NCI-H1048 (cell line): Measurements from ENCODE around the gene TMEM219.
"Not testable (repeated sequence)": the region's sequence is repeated elsewhere in the genome, so short reads cannot be mapped to it uniquely, and the experiment has no call there.

ENCODE experiments used
- DNase-seq: peaks from one replicate; lab custom pipeline; 2025; lab: John Stamatoyannopoulos, UW

The TMEM219 gene

DNA sequence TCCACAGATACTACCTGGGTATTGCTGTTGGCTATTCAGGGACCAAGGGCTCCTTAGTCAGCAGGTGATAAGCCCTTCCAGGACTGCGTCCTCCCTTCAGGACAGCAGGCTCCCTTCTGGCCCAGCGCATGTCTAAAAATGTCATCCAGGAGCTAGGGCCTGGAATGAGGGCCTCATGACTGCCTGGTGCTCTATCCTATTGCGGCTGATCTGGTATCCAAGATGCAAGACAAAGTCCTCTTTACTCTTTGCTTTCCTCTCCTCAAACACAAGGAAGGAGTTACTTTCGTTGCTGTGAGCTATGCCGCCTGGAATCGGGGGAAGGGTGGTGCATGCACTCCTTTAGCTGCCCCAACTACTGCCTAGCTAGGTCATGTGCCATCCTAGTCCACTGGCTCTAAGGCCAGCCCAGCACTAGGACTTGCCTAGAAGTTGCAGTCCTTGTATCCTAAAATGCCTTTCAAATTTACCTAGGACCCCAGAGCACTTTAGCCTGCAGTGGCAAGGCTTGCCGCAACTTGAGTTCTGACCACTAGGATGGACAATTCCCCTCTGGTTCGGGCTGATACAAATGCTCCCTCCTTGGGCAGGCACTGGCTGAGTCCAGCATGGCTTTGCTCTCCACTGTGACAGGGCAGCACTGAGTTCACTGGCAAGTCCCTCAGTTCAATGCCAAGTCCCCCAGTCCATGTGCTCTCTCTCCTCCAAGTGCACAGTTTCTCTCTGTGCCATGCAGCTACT lies 10.1 kb upstream of the TMEM219 start:
- no peak for DNase-seq

DNA sequence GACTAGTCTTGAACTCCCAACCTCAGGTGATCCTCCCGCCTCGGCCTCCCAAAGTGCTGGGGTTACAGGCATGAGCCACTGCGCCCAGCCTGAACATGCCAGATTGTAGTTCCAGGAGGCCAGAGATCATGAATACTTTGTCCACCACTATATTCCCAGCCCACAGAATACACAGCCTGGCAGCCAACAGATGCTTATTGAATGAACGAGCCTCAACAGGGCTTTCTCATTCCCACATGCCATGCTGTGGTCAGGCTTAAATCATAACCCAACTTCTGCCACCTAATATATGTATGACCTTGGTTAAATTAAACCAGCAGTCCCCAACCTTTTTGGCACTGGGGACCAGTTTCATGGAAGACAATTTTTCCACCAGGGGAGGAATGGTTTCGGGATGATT lies 3.1 kb upstream of the TMEM219 start:
- no peak for DNase-seq

DNA sequence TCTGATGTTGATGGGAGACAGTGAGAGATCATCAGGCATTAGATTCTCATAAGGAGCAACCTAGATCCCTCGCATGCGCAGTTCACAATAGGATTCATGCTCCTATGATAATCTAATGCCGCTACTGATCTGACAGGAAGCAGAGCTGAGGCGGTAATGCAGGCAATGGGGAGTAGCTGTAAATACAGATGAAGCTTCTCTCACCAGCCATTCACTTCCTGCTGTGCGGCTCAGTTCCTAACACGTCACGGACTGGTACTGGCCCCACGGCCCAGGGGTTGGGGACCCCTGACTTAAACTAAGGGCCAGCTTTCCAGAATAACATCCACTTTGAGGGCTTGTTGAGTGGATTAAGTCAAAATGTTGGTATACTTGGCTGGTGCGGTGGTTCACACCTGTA lies 2.6 kb upstream of the TMEM219 start:
- no peak for DNase-seq

DNA sequence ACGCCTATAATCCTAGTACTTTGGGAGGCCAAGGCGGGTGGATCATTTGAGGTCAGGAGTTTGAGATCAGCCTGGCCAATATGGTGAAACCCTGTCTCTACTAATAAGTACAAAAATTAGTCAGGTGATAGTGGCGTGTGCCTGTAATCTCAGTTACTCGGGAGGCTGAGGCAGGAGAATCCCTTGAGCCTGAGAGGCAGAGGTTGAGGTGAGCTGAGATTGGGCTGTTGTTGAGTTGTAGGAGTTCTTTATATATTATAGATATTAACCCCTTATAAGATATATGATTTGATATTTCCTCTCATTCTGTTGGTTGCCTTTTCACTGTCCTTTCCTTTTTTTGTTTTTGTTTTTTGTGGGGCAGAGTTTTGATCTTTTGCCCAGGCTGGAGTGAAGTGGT lies 2.1 kb upstream of the TMEM219 start:
- DNase-seq: not testable (repeated sequence)

DNA sequence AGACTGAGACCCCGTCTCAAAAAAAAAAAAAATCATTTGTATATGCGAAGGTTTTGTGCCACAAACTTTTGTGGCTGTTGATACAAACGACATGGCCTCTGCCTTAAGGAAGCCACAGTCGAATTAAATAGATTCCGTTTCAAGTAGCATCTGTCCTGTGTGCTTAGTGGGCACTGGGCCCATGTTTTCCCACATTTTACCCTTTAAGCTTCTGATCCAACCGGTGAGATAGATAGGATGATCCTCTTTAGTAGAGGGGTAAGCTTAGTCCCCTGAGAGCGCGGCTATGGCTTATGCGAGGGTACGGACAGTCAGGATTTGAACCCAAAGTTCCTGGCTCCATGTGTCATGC lies 776 bp upstream of the TMEM219 start:
- DNase-seq: no peak

DNA sequence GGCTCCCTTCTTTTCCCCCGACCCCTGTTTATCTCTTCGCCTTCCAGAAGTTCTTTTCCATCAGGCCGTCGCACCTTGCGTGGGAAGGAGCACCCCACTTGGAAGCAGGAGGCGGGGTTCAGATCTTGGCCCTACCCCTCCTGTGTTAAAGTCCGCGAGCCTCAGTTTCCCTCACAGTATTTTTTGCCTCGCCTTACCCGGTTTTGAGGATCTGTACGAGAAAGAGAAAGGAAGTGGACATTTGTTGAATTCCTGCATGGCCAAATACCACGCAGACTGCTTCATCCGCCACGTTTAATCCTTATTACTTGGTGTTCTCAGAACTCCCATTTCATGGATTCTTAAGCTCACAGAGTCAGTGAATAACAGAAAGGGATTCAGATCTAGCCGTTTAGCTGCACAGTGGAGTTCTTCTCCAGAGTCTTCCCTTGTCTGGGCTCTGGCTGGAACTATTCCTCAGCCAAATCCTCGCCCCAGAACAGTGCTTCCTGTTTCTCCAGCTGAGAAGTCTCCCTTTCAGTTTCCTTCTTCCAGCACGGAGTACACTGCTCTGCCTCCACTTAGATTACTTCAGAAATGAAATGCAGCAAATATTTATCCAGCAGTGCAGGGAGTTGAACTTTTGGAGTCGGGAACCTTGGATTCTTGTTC lies 590 bp downstream of the TMEM219 start:
- DNase-seq: no peak

DNA sequence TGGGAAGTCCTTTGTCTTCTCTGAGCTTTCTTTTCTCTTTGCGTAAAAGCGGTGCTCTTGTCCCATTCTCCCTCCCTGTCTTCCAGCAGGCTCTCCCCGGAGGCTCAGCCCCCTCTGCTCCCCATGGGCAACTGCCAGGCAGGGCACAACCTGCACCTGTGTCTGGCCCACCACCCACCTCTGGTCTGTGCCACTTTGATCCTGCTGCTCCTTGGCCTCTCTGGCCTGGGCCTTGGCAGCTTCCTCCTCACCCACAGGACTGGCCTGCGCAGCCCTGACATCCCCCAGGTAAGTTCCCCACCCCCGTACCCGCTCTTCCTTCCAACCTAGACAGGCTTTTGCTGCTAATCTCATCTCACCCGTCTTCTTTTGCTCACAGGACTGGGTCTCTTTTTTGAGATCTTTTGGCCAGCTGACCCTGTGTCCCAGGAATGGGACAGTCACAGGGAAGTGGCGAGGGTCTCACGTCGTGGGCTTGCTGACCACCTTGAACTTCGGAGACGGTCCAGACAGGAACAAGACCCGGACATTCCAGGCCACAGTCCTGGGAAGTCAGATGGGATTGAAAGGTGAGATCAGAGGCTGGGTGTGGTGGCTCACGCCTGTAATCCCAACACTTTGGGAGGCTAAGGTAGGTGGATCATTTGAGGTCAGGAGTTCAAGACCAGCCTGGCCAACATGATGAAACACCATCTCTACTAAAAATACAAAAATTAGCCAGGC lies 1.3 kb downstream of the TMEM219 start:
- no peak for DNase-seq

DNA sequence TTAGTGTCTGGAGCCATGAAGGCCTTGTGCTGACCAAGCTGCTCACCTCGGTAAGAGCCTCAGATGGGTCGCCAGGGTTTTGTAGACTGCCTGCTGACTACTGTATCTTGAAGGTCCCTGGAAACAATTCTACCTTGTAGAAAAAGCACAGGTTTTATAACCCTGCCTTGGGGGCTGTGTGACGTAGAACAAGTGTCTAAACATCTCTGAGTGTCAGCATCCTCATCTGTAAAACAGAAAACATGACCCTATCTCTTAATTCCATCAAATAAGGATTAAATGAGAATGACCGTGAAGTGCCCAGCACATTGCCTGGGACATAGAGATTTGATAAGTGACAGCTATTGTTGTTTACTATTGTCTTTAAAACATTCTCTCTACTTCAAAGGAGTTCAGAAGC lies 6.3 kb downstream of the TMEM219 start:
- no peak for DNase-seq

DNA sequence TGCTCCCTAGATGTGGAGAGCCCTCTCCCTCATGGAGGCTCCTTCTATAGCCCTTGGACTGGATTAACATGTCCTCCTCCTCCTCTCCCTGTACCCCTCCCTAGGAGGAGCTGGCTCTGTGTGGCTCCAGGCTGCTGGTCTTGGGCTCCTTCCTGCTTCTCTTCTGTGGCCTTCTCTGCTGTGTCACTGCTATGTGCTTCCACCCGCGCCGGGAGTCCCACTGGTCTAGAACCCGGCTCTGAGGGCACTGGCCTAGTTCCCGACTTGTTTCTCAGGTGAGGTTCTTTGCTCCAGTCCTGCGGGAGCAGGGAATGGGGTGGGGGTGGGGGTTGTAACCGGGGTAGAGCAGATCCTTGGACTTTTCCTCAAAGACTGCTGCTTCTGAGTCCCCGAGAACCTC lies 9.4 kb downstream of the TMEM219 start:
- DNase-seq: no peak

DNA sequence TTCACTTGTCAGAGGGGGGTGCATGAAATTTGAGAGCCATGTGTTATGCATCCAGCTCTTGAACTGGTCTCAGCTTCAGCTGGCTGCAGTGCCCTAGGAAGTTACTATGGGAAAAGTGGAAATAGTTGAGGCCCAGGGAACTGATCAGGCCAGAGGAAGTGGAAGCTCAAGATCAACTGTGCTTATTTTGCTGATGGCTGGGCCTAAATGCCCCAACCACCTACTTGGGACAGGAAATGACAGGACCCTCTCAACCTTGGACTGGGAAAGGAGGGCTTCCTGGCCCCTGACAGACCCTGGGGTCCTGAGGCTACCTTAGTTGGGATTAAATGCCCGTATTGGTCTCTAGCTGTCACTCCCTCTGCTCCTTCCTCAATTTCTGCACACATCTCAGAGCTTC lies 10.6 kb downstream of the TMEM219 start:
- no peak for DNase-seq

DNA sequence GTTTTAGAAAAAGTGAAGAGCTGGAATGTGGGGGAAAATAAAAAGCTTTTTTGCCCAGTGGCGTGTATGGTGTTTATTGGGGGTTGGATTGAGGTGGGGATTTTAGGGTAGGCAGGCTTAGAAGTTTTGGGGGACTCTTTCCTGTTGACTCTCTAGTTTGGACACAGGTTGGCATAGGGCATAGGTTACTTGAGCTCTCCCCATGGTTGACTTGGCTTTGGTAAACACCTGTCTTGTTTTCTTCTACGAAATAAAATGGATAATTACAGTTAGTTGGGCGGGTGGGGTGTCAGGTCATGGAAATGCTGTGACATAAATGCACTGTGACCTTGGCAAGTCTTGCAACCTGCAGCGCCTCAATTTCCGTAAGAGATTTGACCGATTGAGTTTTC lies 11.1 kb downstream of the TMEM219 start:
- DNase-seq: no peak

DNA sequence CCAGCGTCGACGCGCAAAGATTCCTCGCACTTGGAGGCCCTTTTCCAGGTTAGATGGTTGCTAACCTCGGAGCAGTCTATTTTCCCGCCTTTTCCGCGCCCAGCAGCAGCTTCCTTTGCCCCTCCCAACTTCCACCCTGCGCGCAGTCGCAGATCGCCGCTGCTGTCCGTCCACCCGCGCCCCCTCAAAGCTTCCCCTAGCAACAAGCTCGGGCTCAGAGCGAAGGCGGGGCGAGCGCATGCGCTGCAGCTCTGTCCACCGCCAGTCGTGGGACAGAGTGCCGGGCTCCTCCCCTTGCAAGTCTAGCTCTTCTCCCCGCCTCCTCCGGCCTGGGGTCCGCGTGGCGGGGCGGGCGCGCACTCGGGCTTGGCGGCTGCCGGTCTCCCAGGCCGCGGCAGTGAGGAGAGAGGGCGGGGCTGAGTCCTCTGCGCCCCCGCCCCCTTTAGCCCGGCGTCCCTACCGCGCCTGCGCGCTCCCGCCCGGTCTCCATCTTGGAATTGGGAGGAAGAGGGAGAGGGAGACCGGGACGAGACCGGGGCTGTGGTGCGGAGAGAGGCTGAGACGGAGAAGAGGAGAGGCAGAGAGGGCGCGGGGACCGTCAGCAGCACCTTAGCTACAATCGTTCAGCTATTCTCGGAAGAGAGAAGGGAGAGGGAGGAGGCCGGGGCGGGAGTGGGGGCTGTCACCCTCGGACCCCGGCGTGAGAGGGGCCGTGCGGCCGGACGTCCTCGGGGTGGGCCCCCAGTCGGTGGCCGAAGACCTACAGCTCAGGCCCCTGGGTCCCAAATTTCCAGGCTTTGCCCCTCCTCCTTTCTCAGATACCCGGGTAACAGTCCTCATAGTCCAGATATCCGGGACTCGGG lies 11.7 kb downstream of the TMEM219 start, which contains the start of gene TAOK2:
TSS of gene TAOK2 (plus strand) at position 485 of the 863 bp plus-strand sequence. CDS start 3,905 bp downstream, outside the sequence.
- peak; percentile 93 for DNase-seq

DNA sequence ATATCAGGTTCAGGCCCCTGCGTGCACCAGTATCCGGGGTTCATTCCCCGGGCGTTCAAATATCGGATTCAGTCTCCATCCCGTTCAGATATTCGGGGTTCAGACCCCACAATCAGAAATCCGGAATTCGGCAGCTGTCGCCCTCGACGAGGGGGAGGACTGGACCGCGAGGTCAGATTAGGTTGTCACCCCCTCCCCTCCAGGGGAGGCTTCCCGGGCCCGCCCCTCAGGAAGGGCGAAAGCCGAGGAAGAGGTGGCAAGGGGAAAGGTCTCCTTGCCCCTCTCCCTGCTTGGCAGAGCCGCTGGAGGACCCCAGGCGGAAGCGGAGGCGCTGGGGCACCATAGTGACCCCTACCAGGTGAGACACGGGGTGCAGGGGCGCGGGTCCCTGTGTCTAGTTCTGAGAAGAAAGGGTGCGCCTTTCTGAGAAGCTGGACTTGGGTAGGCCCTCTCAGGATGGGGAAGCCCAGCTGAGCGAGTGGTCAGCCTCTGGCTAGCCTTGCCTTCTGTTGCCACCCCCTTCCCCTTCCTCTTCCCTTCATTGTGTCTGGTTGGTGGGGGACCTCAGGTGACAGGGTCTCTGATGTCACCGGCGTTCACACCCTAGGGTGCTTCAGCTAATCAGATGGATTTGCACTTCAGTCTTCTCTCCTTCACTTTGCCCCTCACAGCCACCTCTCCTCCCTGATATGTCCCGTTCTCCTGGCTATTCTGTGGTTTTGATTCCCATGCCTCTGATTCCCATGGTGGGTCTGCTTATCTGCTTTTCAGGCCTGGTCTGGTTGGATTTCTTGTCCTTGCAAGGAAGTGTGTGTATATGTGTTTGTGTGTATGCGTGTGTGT lies 12.6 kb downstream of the TMEM219 start:
- no peak for DNase-seq

DNA sequence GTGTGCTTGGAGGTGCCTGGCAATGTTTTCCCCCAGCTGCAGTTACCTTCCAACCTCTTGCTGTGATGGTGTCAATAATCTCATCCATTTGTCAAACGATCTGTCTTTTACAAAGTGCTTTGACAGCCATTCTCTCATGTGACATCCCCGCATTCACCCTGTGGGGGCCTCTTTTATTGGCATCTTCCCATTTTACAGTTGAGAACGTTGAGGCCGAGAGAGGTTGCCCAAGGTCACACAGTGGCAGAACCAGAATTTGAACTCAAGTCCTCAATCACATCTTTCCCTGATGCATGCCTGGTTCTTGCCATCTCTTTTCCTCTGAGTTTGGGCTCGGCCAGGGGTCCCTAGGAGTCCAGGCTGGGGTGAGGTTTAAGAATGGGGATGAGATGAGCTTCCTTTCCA lies 13.3 kb downstream of the TMEM219 start:
- DNase-seq: no peak

DNA sequence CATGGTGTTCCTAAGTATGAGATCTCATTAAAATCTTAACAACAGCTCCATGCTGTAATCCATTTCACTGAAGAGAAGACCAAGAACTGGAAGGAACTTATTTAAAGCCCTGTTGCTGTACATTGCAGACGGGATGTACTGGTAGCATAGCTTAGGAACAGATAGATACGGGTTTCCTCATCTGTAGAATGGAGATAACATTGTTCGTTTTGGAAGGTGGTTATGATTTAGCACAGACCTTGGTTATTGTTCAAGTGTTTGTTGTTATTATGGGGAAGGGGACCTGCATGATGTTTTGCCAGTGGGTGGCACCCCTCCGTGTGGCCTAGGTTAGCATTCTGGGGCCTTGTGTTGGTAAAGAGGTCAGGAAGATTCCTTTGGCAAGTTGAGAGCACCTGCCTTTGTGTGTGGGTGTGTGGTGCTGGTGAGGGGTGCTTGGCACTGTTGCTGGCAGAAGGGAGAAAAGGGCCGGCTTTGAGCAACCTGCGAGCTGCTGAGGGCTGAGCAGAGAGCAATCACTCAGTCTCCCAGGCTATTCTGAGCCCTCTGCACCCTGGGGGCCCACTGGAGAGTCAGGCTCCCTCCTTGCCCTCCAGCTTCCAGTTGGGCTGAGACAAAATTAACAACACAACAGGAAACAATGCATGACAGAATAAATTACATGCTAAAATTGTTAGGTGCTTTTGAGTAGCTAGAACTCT lies 14.1 kb downstream of the TMEM219 start:
- DNase-seq: no peak

DNA sequence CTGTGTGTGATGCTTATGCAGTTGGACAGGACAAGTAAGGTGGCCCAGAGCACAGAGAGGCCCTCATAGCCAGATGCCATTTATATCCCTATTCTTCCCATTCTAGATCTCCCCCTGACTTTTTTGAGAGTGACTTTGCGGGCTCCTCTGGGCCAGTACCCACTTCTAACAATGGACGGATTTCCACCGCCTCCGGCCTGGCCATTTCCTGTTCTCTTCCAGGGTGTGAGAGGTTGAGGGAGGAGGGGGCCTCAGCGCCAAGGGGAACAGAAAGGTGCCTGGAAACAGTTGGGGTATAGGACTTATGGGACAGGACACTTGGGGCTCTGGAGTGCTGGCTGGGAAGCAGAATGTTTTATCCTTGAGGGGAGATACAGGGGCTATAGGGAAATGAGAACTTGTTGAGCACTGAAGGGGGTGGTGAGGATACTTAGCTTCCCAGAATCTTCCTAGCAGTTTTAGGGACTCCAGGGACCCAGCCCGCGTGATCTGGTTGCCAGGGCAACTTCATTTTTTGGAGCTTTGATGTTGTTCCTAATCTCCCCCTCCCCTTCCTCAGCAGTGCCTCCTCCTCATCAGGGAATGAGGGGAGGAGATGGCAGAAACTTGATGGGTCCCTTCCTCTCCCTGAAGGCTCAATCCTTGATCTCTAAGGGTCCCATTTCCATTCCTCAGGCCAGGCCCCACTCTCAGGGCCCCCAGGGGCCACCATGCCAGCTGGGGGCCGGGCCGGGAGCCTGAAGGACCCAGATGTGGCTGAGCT lies 15.4 kb downstream of the TMEM219 start:
- no peak for DNase-seq

DNA sequence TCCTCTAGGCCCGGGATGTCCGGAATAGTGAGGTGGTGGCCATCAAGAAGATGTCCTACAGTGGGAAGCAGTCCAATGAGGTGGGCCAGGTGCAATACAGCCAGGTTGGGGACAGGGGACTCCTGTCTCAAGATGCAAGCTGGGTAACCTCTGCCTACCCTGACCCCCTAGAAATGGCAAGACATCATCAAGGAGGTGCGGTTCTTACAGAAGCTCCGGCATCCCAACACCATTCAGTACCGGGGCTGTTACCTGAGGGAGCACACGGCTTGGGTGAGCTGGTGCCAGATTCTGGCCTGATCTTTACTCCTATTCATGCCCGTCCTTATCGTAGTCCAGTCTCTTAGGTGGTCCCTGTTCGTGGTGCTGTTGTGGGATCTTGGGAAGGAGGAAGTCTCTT lies 16.2 kb downstream of the TMEM219 start:
- no peak for DNase-seq

DNA sequence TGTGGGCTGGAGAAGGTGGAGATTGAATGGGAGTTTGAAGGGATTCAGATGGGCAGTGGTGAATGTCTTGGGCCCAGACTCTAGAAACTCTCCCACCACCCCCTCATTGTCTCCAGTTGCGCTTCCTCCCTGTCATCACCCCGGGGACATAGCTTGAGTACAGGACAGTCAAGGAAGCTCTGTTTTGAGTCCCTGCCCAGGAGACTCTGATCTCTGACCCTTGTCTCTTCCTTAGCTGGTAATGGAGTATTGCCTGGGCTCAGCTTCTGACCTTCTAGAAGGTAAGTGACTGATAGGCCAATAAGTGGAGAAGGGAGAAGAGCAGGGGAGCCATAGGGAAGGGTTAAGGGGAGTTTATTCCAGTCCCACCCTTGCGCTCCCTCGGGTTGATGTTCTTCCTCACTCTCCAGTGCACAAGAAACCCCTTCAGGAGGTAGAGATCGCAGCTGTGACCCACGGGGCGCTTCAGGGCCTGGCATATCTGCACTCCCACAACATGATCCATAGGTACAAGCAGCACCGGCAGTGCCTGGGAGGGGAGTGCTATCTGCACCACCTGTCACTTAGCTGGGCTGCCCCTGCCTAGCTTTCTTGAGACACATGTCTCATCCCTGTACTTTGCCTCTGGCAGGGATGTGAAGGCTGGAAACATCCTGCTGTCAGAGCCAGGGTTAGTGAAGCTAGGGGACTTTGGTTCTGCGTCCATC lies 16.8 kb downstream of the TMEM219 start:
- no peak for DNase-seq
